Adrenal gland (tissue), 5 donors: ENCODE data around the gene MRPL36.

Experiments used
- CTCF ChIP-seq, 6 experiments: fragments of 450-650 bp in 4 of 6; fragments of 200-600 bp in 2 of 6; sonication (generic) in 1 of 6; IDR thresholded peaks; 1 replicate in 5 of 6; 2 replicates in 1 of 6; pipeline versions ENCODE4 v1.5.1 to v1.8.0; 2016 to 2021; ENCODE audit warnings: antibody characterized with exemption in 6 of 6, mild to moderate bottlenecking in 2 of 6, moderate library complexity in 1 of 6
- POLR2A ChIP-seq, 2 donors: fragments of 450-650 bp; IDR thresholded peaks; one replicate each; pipeline ENCODE4 v1.6.1; 2017; ENCODE audit warnings: antibody characterized with exemption in 2 of 2, mild to moderate bottlenecking in 2 of 2, moderate library complexity in 1 of 2
- donor health status: DM: no; HTN: no; CAD: no.

GRCh38 chr5:1824109-1824821, 24.6 kb upstream of the MRPL36 start:
- TF ChIP-seq POLR2A (IDR thresholded peaks at IDR 0.05), result no peak
- no peak for TF ChIP-seq CTCF (IDR thresholded peaks at IDR 0.05)
